Mesendoderm (in vitro differentiated cells): ENCODE data around the gene SLC25A43.
"Not testable (repeated sequence)": the region's sequence is repeated elsewhere in the genome, so short reads cannot be mapped to it uniquely, and the experiment has no call there.

Experiments
- DNase-seq: peaks from one replicate; pipeline ENCODE4 v3.0.0; 2013
- H2AK5ac ChIP-seq: 2 replicates; pipeline ENCODE4 v1.6.1; 2013; ENCODE audit warnings: low read length, inconsistent platforms
- H2BK120ac ChIP-seq: 2 replicates; pipeline ENCODE4 v1.6.1; 2013; ENCODE audit warnings: low read depth, mild to moderate bottlenecking, low read length, moderate library complexity, mixed read lengths
- H2BK15ac ChIP-seq: replicated peaks from 2 replicates; pipeline ENCODE4 v1.6.1; 2013; ENCODE audit warnings: low read depth, mild to moderate bottlenecking, moderate library complexity
- H2BK5ac ChIP-seq: 2 replicates; pipeline ENCODE4 v1.6.1; 2013; ENCODE audit warnings: low read length, inconsistent platforms
- H3K18ac ChIP-seq: 2 replicates; pipeline ENCODE4 v1.6.1; 2013; ENCODE audit warnings: mild to moderate bottlenecking, low read length, mixed read lengths
- H3K23ac ChIP-seq: one replicate; pipeline ENCODE4 v1.6.1; 2013; ENCODE audit warnings: low read length
- H3K27ac ChIP-seq: 2 replicates; pipeline ENCODE4 v1.5.1; 2013; ENCODE audit warnings: low read depth, mild to moderate bottlenecking, inconsistent platforms, low read length, moderate library complexity
- H3K27me3 ChIP-seq: 2 replicates; pipeline ENCODE4 v1.6.1; 2013; ENCODE audit warnings: low read length, control low read depth, mild to moderate bottlenecking, inconsistent platforms; ENCODE audit not compliant: insufficient read depth, poor library complexity
- H3K36me3 ChIP-seq: 2 replicates; pipeline ENCODE4 v1.6.1; 2013; ENCODE audit warnings: low read length, inconsistent platforms; ENCODE audit not compliant: control insufficient read depth, insufficient read depth
- H3K4ac ChIP-seq: one replicate; pipeline ENCODE4 v1.6.1; 2013; ENCODE audit warnings: low read depth, mild to moderate bottlenecking, low read length, moderate library complexity
- H3K4me1 ChIP-seq: 2 replicates; pipeline ENCODE4 v1.6.1; 2013; ENCODE audit warnings: low read depth, low read length, inconsistent platforms; ENCODE audit not compliant: control insufficient read depth
- H3K4me2 ChIP-seq: 2 replicates; pipeline ENCODE4 v1.6.1; 2013; ENCODE audit warnings: low read length
- H3K4me3 ChIP-seq: 2 replicates; pipeline ENCODE4 v1.5.1; 2013; ENCODE audit warnings: mild to moderate bottlenecking, low read length
- H3K56ac ChIP-seq: one replicate; pipeline ENCODE4 v1.6.1; 2013; ENCODE audit warnings: low read length
- H3K79me1 ChIP-seq: 2 replicates; pipeline ENCODE4 v1.6.1; 2013; ENCODE audit warnings: low read length, inconsistent platforms
- H3K79me2 ChIP-seq: 2 replicates; pipeline ENCODE4 v1.6.1; 2013; ENCODE audit warnings: mild to moderate bottlenecking, low read length; ENCODE audit not compliant: control insufficient read depth, insufficient read depth
- H3K9ac ChIP-seq: 2 replicates; pipeline ENCODE4 v1.6.1; 2013; ENCODE audit warnings: low read length, inconsistent platforms
- H4K5ac ChIP-seq: one replicate; pipeline ENCODE4 v1.6.1; 2013; ENCODE audit warnings: low read length
- H4K8ac ChIP-seq: one replicate; pipeline ENCODE4 v1.6.1; 2013; ENCODE audit warnings: low read depth, mild to moderate bottlenecking, control low read depth, low read length, moderate library complexity
- WGBS: extraction: QIAGEN DNeasy Blood & Tissue Kit; methylation state at CpG from one replicate; pipeline ENCODE4 v1.1.7; 2013; ENCODE audit warnings: low lambda C conversion rate, missing lambda C conversion rate; ENCODE audit not compliant: insufficient coverage; ENCODE audit errors: extremely low coverage; 5-methylcytosine and 5-hydroxymethylcytosine counted together

SLC25A43 gene

GRCh38 chrX:119493851-119494495, 94.8 kb downstream of the SLC25A43 start:
- H3K27ac ChIP-seq, H3K4me3 ChIP-seq, H3K4ac ChIP-seq, H3K79me2 ChIP-seq, H4K8ac ChIP-seq, H3K4me1 ChIP-seq, H2BK15ac ChIP-seq, H3K36me3 ChIP-seq, H3K23ac ChIP-seq, H2BK5ac ChIP-seq, H3K27me3 ChIP-seq, H3K9ac ChIP-seq, DNase-seq, H2AK5ac ChIP-seq, H2BK120ac ChIP-seq, H3K79me1 ChIP-seq, H3K4me2 ChIP-seq, H3K56ac ChIP-seq, H3K18ac ChIP-seq, H4K5ac ChIP-seq: not testable (repeated sequence)
- no CpG with 5 or more reads among the region's 10 CpGs for WGBS

GRCh38 chrX:119495734-119496726, 96.9 kb downstream of the SLC25A43 start:
- Histone ChIP-seq H3K79me2 (no peaks in the 10 kb centered on the region), H3K4me1 (no peaks in the 10 kb centered on the region), H3K27me3 (no peaks in the 10 kb centered on the region), H3K79me1 (no peaks in the 10 kb centered on the region), H3K23ac (no peak overlapping the region), H3K27ac (no peak overlapping the region), H2BK5ac (no peak overlapping the region), H3K36me3 (no peaks in the 10 kb centered on the region), H2BK15ac (no peak overlapping the region), H3K4ac (no peak overlapping the region), H3K4me2 (no peak overlapping the region), H2BK120ac (no peak overlapping the region), H3K56ac (no peak overlapping the region), H2AK5ac (no peak overlapping the region), H3K18ac (no peak overlapping the region), H3K9ac (no peak overlapping the region), H4K5ac (no peak overlapping the region), H3K4me3 (no peak overlapping the region), H4K8ac (no peak overlapping the region)
- DNase-seq = no peak
- no CpG with 5 or more reads among the region's 10 CpGs for WGBS

DNA sequence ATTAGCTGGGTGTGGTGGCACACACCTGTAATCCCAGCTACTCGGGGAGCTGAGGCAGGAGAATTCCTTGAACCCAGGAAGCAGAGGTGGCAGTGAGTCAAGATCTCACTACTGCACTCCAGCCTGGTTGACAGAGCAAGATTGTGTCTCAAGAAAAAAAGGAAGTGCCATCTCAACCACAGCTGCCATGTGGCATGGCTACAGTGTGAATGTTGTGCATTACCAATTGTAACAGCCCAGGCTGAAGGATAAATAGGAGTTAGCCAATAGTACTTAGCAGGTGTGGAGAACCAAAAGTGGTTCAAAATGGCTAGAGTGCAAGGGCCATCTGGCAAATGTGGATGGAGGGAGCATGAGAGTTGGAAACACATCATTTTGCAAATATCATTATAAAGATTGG, 98.0 kb downstream of the SLC25A43 start:
- Histone ChIP-seq H3K18ac (no peak overlapping the region), H2AK5ac (no peak overlapping the region), H3K79me2 (no peaks in the 10 kb centered on the region), H3K4me1 (no peaks in the 10 kb centered on the region), H3K9ac (no peak overlapping the region), H3K56ac (no peak overlapping the region), H4K8ac (no peak overlapping the region), H3K4me3 (no peak overlapping the region), H2BK120ac (no peak overlapping the region), H3K4ac (no peak overlapping the region), H2BK5ac (no peak overlapping the region), H3K27ac (no peak overlapping the region), H3K23ac (no peak overlapping the region), H3K79me1 (no peaks in the 10 kb centered on the region), H3K4me2 (no peak overlapping the region), H3K27me3 (no peaks in the 10 kb centered on the region), H3K36me3 (no peaks in the 10 kb centered on the region), H4K5ac (no peak overlapping the region), H2BK15ac (no peak overlapping the region)
- no peak for DNase-seq
- no CpG with 5 or more reads among the region's 1 CpG for WGBS

GRCh38 chrX:119500061-119500800, 101.1 kb downstream of the SLC25A43 start:
- Histone ChIP-seq H3K79me1 (no peaks in the 10 kb centered on the region), H3K4me1 (no peaks in the 10 kb centered on the region), H3K9ac (no peak overlapping the region), H4K5ac (no peak overlapping the region), H3K36me3 (no peaks in the 10 kb centered on the region), H2BK5ac (no peak overlapping the region), H3K79me2 (no peaks in the 10 kb centered on the region), H2BK120ac (no peak overlapping the region), H3K27me3 (no peaks in the 10 kb centered on the region), H2BK15ac (no peak overlapping the region), H3K23ac (no peak overlapping the region), H3K27ac (no peak overlapping the region), H4K8ac (no peak overlapping the region), H2AK5ac (no peak overlapping the region), H3K4me3 (no peak overlapping the region), H3K18ac (no peak overlapping the region), H3K4me2 (no peak overlapping the region), H3K56ac (no peak overlapping the region), H3K4ac (no peak overlapping the region)
- DNase-seq = no peak
- WGBS = no CpG with 5 or more reads among the region's 13 CpGs

DNA sequence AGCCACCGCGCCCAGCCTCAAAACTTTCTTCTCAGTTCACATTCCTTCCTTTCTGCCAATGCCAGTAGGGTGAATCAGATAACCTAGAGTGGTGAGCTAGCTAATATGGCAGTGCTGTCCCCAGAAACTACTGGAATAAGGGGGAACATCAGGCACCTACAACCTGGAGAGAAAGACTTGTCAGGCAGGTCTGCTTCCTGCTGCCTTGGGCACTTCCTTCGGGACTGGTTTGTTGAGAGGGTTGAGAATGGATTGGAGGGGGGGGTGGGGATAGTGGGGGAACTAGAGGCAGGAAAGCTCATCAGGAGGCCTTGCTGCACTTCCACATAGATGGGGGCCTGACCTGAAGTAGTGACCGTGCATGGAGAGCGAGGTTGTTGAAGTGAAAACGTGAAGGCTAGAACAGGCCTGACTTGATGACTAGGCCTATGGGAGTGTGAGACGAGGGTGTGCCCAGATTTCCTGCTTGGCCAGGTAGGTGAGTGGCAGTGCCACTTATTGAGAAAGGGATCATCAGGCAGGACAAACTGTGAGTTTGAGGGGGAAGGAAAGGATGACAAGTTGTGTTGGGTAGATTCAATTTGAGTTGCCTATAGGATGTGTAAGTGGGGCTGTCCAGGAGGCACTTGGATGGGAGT, 102.5 kb downstream of the SLC25A43 start:
- no peak overlapping the region for H3K27ac ChIP-seq
- no peak overlapping the region for H4K5ac ChIP-seq
- H2BK5ac ChIP-seq = no peak overlapping the region
- H2AK5ac ChIP-seq = no peak overlapping the region
- H3K27me3 ChIP-seq = no peaks in the 10 kb centered on the region
- no peaks in the 10 kb centered on the region for H3K79me2 ChIP-seq
- no peaks in the 10 kb centered on the region for H3K36me3 ChIP-seq
- no peak overlapping the region for H2BK15ac ChIP-seq
- H3K23ac ChIP-seq = no peak overlapping the region
- no peak overlapping the region for H3K9ac ChIP-seq
- H3K4me1 ChIP-seq = no peaks in the 10 kb centered on the region
- DNase-seq = no peak
- H3K79me1 ChIP-seq = no peaks in the 10 kb centered on the region
- H3K4me2 ChIP-seq = no peak overlapping the region
- no peak overlapping the region for H3K4me3 ChIP-seq
- no peak overlapping the region for H3K4ac ChIP-seq
- no CpG with 5 or more reads among the region's 7 CpGs for WGBS
- no peak overlapping the region for H4K8ac ChIP-seq
- no peak overlapping the region for H2BK120ac ChIP-seq
- no peak overlapping the region for H3K18ac ChIP-seq
- no peak overlapping the region for H3K56ac ChIP-seq
